OCI-LY1 (cell line): ENCODE results near the gene MRPL52.

Source experiments
- CTCF ChIP-seq: fragments of 200-600 bp; sonication (generic), shearing (Covaris generic); IDR thresholded peaks from 2 replicates; pipeline ENCODE4 v1.5.1; 2017; ENCODE audit warnings: mild to moderate bottlenecking, antibody characterized with exemption, low read length, moderate library complexity, mixed read lengths
- EZH2 ChIP-seq: fragments of 200-600 bp; sonication (generic), shearing (Covaris generic); IDR thresholded peaks from 2 replicates; pipeline ENCODE4 v1.8.0; 2017; ENCODE audit warnings: borderline replicate concordance, mixed run types, mild to moderate bottlenecking, antibody characterized with exemption, low read length, moderate library complexity, mixed read lengths

DNA sequence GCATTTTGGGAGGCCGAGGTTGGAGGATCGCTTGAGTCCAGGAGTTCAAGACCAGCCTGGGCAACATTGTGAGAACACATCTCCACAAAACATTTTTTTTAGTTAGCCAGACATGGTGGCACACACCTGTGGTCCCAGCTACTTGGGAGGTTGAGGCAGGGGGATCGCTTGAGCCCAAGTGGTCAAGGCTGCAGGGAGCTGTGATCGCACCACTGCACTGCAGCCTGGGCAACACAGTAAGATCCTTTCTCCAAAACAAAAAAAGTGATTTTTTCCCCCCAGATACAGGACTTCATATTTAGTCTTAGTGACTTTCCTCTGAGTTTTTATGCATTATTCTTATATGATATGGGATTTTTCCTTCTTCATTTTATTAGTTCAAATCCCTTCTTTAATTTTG lies 43.0 kb upstream of the MRPL52 start:
- TF ChIP-seq EZH2 = no peak
- no peak for TF ChIP-seq CTCF
